Measurements from ENCODE around the gene FOXO6. TPM values are rescaled to one million over a fixed set of nuclear protein-coding genes. Genes with fewer than 3 reads are reported as not detected.

FOXO6 gene
- total and polyA plus RNA-seq, 10 of the 15 experiments (the other 5 are each of a cell fraction or from before 2014, with no cell fraction given): 0.37 TPM; not detected in 9

DNA sequence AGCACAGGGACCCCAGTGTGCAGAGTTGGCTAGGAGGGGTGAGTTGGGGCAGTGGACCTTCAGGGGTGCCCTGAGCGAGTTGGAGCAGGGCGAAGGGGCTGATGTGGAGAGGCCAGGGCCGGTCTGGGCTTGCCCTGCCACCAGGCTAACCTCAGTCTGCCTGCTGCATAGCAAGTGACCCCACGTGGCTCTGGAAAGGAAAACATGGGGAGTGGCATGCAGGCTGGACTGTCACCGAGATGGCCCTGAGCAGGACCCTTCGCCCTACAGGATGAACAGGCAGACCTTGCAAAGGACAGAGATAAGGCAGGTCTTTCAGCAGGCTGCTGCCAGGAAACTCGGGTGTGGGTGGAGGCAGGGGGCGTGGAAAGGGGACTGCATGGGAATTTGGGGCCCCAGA, 51.5 kb downstream of the FOXO6 start (continued):
- TF ChIP-seq, protein P1, sequence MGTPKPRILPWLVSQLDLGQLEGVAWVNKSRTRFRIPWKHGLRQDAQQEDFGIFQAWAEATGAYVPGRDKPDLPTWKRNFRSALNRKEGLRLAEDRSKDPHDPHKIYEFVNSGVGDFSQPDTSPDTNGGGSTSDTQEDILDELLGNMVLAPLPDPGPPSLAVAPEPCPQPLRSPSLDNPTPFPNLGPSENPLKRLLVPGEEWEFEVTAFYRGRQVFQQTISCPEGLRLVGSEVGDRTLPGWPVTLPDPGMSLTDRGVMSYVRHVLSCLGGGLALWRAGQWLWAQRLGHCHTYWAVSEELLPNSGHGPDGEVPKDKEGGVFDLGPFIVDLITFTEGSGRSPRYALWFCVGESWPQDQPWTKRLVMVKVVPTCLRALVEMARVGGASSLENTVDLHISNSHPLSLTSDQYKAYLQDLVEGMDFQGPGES (IDR thresholded peaks at IDR 0.05): no peak
- TF ChIP-seq, protein P2, sequence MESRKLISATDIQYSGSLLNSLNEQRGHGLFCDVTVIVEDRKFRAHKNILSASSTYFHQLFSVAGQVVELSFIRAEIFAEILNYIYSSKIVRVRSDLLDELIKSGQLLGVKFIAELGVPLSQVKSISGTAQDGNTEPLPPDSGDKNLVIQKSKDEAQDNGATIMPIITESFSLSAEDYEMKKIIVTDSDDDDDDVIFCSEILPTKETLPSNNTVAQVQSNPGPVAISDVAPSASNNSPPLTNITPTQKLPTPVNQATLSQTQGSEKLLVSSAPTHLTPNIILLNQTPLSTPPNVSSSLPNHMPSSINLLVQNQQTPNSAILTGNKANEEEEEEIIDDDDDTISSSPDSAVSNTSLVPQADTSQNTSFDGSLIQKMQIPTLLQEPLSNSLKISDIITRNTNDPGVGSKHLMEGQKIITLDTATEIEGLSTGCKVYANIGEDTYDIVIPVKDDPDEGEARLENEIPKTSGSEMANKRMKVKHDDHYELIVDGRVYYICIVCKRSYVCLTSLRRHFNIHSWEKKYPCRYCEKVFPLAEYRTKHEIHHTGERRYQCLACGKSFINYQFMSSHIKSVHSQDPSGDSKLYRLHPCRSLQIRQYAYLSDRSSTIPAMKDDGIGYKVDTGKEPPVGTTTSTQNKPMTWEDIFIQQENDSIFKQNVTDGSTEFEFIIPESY (IDR thresholded peaks at IDR 0.05): no peak
- no peak for TF ChIP-seq RUNX3 (IDR thresholded peaks at IDR 0.05; ENCODE audit: low read length)
- TF ChIP-seq LARP7 (IDR thresholded peaks at IDR 0.05): no peak
- TF ChIP-seq, protein P3, sequence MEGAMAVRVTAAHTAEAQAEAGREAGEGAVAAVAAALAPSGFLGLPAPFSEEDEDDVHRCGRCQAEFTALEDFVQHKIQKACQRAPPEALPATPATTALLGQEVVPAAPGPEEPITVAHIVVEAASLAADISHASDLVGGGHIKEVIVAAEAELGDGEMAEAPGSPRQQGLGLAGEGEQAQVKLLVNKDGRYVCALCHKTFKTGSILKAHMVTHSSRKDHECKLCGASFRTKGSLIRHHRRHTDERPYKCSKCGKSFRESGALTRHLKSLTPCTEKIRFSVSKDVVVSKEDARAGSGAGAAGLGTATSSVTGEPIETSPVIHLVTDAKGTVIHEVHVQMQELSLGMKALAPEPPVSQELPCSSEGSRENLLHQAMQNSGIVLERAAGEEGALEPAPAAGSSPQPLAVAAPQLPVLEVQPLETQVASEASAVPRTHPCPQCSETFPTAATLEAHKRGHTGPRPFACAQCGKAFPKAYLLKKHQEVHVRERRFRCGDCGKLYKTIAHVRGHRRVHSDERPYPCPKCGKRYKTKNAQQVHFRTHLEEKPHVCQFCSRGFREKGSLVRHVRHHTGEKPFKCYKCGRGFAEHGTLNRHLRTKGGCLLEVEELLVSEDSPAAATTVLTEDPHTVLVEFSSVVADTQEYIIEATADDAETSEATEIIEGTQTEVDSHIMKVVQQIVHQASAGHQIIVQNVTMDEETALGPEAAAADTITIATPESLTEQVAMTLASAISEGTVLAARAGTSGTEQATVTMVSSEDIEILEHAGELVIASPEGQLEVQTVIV (IDR thresholded peaks at IDR 0.05; ENCODE audit: borderline replicate concordance, partially characterized antibody): no peak
- no peak for TF ChIP-seq RB1 (IDR thresholded peaks at IDR 0.05; ENCODE audit: borderline replicate concordance)
- TF ChIP-seq EGR1 (IDR thresholded peaks at IDR 0.05; ENCODE audit: borderline replicate concordance in 1 of 2, low read depth in 2 of 2, low read length in 2 of 2): no peak
- no peak for TF ChIP-seq RCOR1 (conservative IDR thresholded peaks at IDR 0.05; ENCODE audit: low read depth, low read length)
- no peak for TF ChIP-seq SMAD1 (IDR thresholded peaks at IDR 0.05; ENCODE audit: low read depth, partially characterized antibody)
- TF ChIP-seq, protein P4, sequence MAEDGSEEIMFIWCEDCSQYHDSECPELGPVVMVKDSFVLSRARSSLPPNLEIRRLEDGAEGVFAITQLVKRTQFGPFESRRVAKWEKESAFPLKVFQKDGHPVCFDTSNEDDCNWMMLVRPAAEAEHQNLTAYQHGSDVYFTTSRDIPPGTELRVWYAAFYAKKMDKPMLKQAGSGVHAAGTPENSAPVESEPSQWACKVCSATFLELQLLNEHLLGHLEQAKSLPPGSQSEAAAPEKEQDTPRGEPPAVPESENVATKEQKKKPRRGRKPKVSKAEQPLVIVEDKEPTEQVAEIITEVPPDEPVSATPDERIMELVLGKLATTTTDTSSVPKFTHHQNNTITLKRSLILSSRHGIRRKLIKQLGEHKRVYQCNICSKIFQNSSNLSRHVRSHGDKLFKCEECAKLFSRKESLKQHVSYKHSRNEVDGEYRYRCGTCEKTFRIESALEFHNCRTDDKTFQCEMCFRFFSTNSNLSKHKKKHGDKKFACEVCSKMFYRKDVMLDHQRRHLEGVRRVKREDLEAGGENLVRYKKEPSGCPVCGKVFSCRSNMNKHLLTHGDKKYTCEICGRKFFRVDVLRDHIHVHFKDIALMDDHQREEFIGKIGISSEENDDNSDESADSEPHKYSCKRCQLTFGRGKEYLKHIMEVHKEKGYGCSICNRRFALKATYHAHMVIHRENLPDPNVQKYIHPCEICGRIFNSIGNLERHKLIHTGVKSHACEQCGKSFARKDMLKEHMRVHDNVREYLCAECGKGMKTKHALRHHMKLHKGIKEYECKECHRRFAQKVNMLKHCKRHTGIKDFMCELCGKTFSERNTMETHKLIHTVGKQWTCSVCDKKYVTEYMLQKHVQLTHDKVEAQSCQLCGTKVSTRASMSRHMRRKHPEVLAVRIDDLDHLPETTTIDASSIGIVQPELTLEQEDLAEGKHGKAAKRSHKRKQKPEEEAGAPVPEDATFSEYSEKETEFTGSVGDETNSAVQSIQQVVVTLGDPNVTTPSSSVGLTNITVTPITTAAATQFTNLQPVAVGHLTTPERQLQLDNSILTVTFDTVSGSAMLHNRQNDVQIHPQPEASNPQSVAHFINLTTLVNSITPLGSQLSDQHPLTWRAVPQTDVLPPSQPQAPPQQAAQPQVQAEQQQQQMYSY (CRISPR knock-in tag; IDR thresholded peaks at IDR 0.05): no peak
- no peak for TF ChIP-seq ZNF622 (IDR thresholded peaks at IDR 0.05)
- no peak for TF ChIP-seq KDM1A (IDR thresholded peaks at IDR 0.05; ENCODE audit: borderline replicate concordance)
- no peak for TF ChIP-seq SMAD5 (IDR thresholded peaks at IDR 0.05; ENCODE audit: low read depth)
